Psoas muscle (tissue), 8 donors: ENCODE data around the gene LAIR1. TPM values are rescaled to one million over a fixed set of nuclear protein-coding genes. Genes with fewer than 3 reads are reported as not detected.

ENCODE experiments used
- ATAC-seq, 4 donors: fragments of 200-7000 bp; cut with Tn5 transposase; one replicate each; pipeline ENCODE4 v1.9.1; 2020; ENCODE audit warnings: moderate library complexity in 3 of 4, mild to moderate bottlenecking in 2 of 4
- DNase-seq, 2 donors: peaks; one replicate each; pipeline ENCODE4 v3.0.0-alpha.2; 2020
- H3K27ac ChIP-seq: fragments of 200-600 bp; one replicate; pipeline ENCODE4 v1.8.0; 2022
- H3K27me3 ChIP-seq, 3 donors: fragments of 200-600 bp in 1 of 3; one replicate each; pipeline versions ENCODE4 v1.6.1 to v1.8.0; 2013 to 2022; ENCODE audit warnings: low read length in 2 of 3, mild to moderate bottlenecking in 2 of 3, moderate library complexity in 1 of 3; ENCODE audit not compliant: insufficient read depth in 3 of 3
- H3K36me3 ChIP-seq, 2 donors: fragments of 200-600 bp in 1 of 2; one replicate each; pipeline versions ENCODE4 v1.6.1 to v1.8.0; 2013 to 2022; ENCODE audit warnings: low read depth in 1 of 2, mild to moderate bottlenecking in 1 of 2, moderate library complexity in 1 of 2; ENCODE audit not compliant: insufficient read depth in 1 of 2
- H3K4me1 ChIP-seq: fragments of 200-600 bp; one replicate; pipeline ENCODE4 v1.8.0; 2022
- H3K4me3 ChIP-seq: fragments of 200-600 bp; one replicate; pipeline ENCODE4 v1.8.0; 2022; ENCODE audit warnings: mild to moderate bottlenecking
- H3K9me3 ChIP-seq: fragments of 200-600 bp; one replicate; pipeline ENCODE4 v1.8.0; 2022
- CTCF ChIP-seq: fragments of 200-600 bp; IDR thresholded peaks from one replicate; pipeline ENCODE4 v1.8.0; 2022; ENCODE audit warnings: antibody characterized with exemption
- WGBS, 3 donors: extraction: QIAGEN DNeasy Blood & Tissue Kit; methylation state at CpG; one replicate each; pipeline versions ENCODE4 v1.1.6 to v1.1.7; 2013; 5-methylcytosine and 5-hydroxymethylcytosine counted together
- intact Hi-C, 2 donors: fragments of 100-400 bp; cut with DNase I; formaldehyde crosslinking; loops; one replicate each; pipeline versions ENCODE4 v1.11.0 to v1.14.2; 2022
- polyA plus RNA-seq, 3 donors: library from polyadenylated mRNA; stranded (reverse); fragments of 200-250 nt; gene quantifications; one replicate each; pipeline ENCODE4 v1.2.3, GENCODE V29; 2013
- total RNA-seq, 4 donors: library from RNA; stranded (reverse); fragmentation: NEBNext Ultra II Directional in 2 of 4; extraction: Animal tissue kit (Norgen Biotek cat#: 25700) in 2 of 4; gene quantifications; one replicate each; pipeline versions ENCODE4 v1.2.1 to v1.2.4, GENCODE V29; 2021 to 2023
- donor health status: healthy with polysubstance abuse.
- donor health status: DM: no; HTN: no; CAD: no; lungs with moderate emphysema.
- donor health status: Bipolar disorder and iron deficiency.
- donor health status: healthy.
- donor health status: DM: yes; HTN: yes; CAD: no.
- donor health status: DM: no; HTN: no; CAD: no.
- donor health status: DM: no; HTN: no; CAD: no.
- donor health status: DM: yes; HTN: yes; CAD: no.

The LAIR1 gene
- total and polyA plus RNA-seq, 7 donors = 0.93 to 6.2 (median 3.4) TPM

GRCh38 chr19:54399189-54399588 lies 34.5 kb upstream of the LAIR1 start:
- TF ChIP-seq CTCF = no peak
- Histone ChIP-seq H3K27ac (no peak overlapping the region), H3K27me3 (no peaks in the 10 kb centered on the region), H3K36me3 (no peaks in the 10 kb centered on the region), H3K4me1 (no peaks in the 10 kb centered on the region), H3K9me3 (no peaks in the 10 kb centered on the region), H3K4me3 (no peak overlapping the region)
- ATAC-seq (no peak), DNase-seq (no peak)
- WGBS, 3 donors = 37 to 43% (median 42%) methylated on average over 2 of the region's 2 CpGs
- intact Hi-C loops = loop anchor here in 1 of 2 donors (10.0 kb wide), 1 partner anchor 234 kb away; no protein-coding TSS in a partner anchor

GRCh38 chr19:54395685-54396084 lies 31.0 kb upstream of the LAIR1 start:
- 77 to 80% (median 78%) methylated on average over 8 of the region's 8 CpGs for WGBS, 3 donors
- Histone ChIP-seq H3K36me3 (no peaks in the 10 kb centered on the region), H3K27me3 (peaks cover 0 to 4% (median 3%) of the 10 kb centered on the region in 3 donors), H3K9me3 (no peaks in the 10 kb centered on the region), H3K27ac (no peak overlapping the region), H3K4me1 (no peaks in the 10 kb centered on the region), H3K4me3 (no peak overlapping the region)
- ATAC-seq (no peak), DNase-seq (no peak)
- intact Hi-C loops = loop anchor here in 1 of 2 donors (10.0 kb wide), 1 partner anchor 231 kb away; no protein-coding TSS in a partner anchor
- TF ChIP-seq CTCF = no peak

- Histone ChIP-seq H3K4me1 (no peaks in the 10 kb centered on the region), H3K4me3 (no peak overlapping the region), H3K27me3 (peaks cover 0 to 13% (median 3%) of the 10 kb centered on the region in 3 donors), H3K9me3 (no peaks in the 10 kb centered on the region), H3K27ac (no peak overlapping the region), H3K36me3 (no peaks in the 10 kb centered on the region)
- intact Hi-C loops = loop anchor here in 1 of 2 donors (10.0 kb wide), 1 partner anchor 229 kb away; no protein-coding TSS in a partner anchor
- TF ChIP-seq CTCF = no peak
- ATAC-seq = no peak
- DNase-seq = no peak
- WGBS, 3 donors = 72 to 79% (median 78%) methylated on average over 16 of the region's 16 CpGs
These were observed 28.6 kb upstream of the LAIR1 start for GRCh38 chr19:54393381-54393780.

GRCh38 chr19:54392105-54392504 lies 27.4 kb upstream of the LAIR1 start:
- DNase-seq (no peak), ATAC-seq (no peak)
- WGBS, 3 donors = 45 to 62% (median 48%) methylated on average over 5 of the region's 5 CpGs
- Histone ChIP-seq H3K4me3 (no peak overlapping the region), H3K36me3 (no peaks in the 10 kb centered on the region), H3K27ac (no peak overlapping the region), H3K4me1 (no peaks in the 10 kb centered on the region), H3K27me3 (peaks cover 0 to 17% (median 3%) of the 10 kb centered on the region in 3 donors), H3K9me3 (no peaks in the 10 kb centered on the region)
- intact Hi-C loops = loop anchor here in 1 of 2 donors (10.0 kb wide), 1 partner anchor 227 kb away; no protein-coding TSS in a partner anchor
- no peak for TF ChIP-seq CTCF

GRCh38 chr19:54391589-54392061 lies 26.9 kb upstream of the LAIR1 start:
- Histone ChIP-seq H3K4me1 (no peaks in the 10 kb centered on the region), H3K27me3 (peaks cover 0 to 21% (median 5%) of the 10 kb centered on the region in 3 donors), H3K4me3 (no peak overlapping the region), H3K9me3 (no peaks in the 10 kb centered on the region), H3K27ac (no peak overlapping the region), H3K36me3 (no peaks in the 10 kb centered on the region)
- ATAC-seq = no peak
- TF ChIP-seq CTCF = no peak
- 18 to 26% (median 20%) methylated on average over 4 of the region's 4 CpGs for WGBS, 3 donors
- no peak for DNase-seq
- intact Hi-C loops = loop anchor here (2.0 to 10.0 kb wide), 2 partner anchors 223 to 227 kb away; no protein-coding TSS in a partner anchor
